Astrocyte of the cerebellum (primary cell): ENCODE measurements around the gene COQ8A.

Experiments used
- DNase-seq: peaks from one replicate; pipeline ENCODE4 v3.0.0-alpha.2; 2011; ENCODE audit warnings: low read depth
- H3K4me3 ChIP-seq: 2 replicates; pipeline ENCODE4 v1.5.1; 2011; ENCODE audit warnings: mild to moderate bottlenecking, low read depth, low read length, moderate library complexity
- CTCF ChIP-seq: IDR thresholded peaks from 2 replicates; pipeline ENCODE4 v1.5.1; 2012; ENCODE audit warnings: low read length, low read depth, moderate library complexity, mild to moderate bottlenecking; ENCODE audit errors: missing control alignments
- in situ Hi-C: cut with HindIII; loops from 2 replicates; pipeline ENCODE4 v1.10.0; 2017; ENCODE audit warnings: low sequenced_read_pairs

The COQ8A gene

GRCh38 chr1:226985239-226985838 is 45.2 kb downstream of the COQ8A start:
- H3K4me3 ChIP-seq, result no peak overlapping the region
- no peak for DNase-seq
- no peak for TF ChIP-seq CTCF
- in situ Hi-C loops, result no loop called here

GRCh38 chr1:226985839-226986463 is 45.9 kb downstream of the COQ8A start:
- H3K4me3 ChIP-seq, result no peak overlapping the region
- TF ChIP-seq CTCF, result no peak
- DNase-seq, result no peak
- in situ Hi-C loops, result no loop called here

- no peak for DNase-seq
- no peak overlapping the region for H3K4me3 ChIP-seq
- in situ Hi-C loops, result no loop called here
- TF ChIP-seq CTCF, result no peak
These were observed 46.5 kb downstream of the COQ8A start for GRCh38 chr1:226986496-226987178.

GRCh38 chr1:226987179-226987536 is 47.1 kb downstream of the COQ8A start:
- DNase-seq, result no peak
- TF ChIP-seq CTCF, result no peak
- no peak overlapping the region for H3K4me3 ChIP-seq

GRCh38 chr1:226987623-226988333 is 47.7 kb downstream of the COQ8A start:
- no peak overlapping the region for H3K4me3 ChIP-seq
- no peak for TF ChIP-seq CTCF
- in situ Hi-C loops, result no loop called here
- DNase-seq, result no peak

More at GRCh38 chr1:226987179-226987536, 47.1 kb downstream of the COQ8A start:
- in situ Hi-C loops, result no loop called here

GRCh38 chr1:226988334-226988666 is 48.2 kb downstream of the COQ8A start:
- H3K4me3 ChIP-seq, result no peak overlapping the region
- no peak for DNase-seq
- no peak for TF ChIP-seq CTCF
- in situ Hi-C loops, result no loop called here
